HG03196 (cell line): Measurements from ENCODE around the gene DBET.
"Not testable (repeated sequence)": the region's sequence is repeated elsewhere in the genome, so short reads cannot be mapped to it uniquely, and the experiment has no call there.

ENCODE experiments used
- ATAC-seq: cut with Tn5 transposase; IDR thresholded peaks from one replicate; pipeline ENCODE4 v1.9.1; 2021; ENCODE audit not compliant: unreplicated experiment

Gene DBET

GRCh38 chr4:190064342-190064741 is at the start of gene DBET:
Gene DBET (plus strand): TSS chr4:190064502.
- ATAC-seq, result not testable (repeated sequence)

GRCh38 chr4:190014771-190015537 is 49.3 kb upstream of the DBET start:
- ATAC-seq, result peak; percentile 64

GRCh38 chr4:190015538-190016368 is 48.5 kb upstream of the DBET start:
- ATAC-seq, result no peak

- no peak for ATAC-seq
Observed at GRCh38 chr4:190016369-190017289, 47.7 kb upstream of the DBET start.

GRCh38 chr4:190017357-190018200 is 46.7 kb upstream of the DBET start:
- ATAC-seq, result no peak

- ATAC-seq, result no peak
Observed at GRCh38 chr4:190018201-190018920, 45.9 kb upstream of the DBET start.

- no peak for ATAC-seq
Observed at GRCh38 chr4:190019023-190019858, 45.1 kb upstream of the DBET start.

GRCh38 chr4:190019859-190020463 is 44.3 kb upstream of the DBET start:
- ATAC-seq, result not testable (repeated sequence)

GRCh38 chr4:190020790-190021717 is 43.2 kb upstream of the DBET start:
- ATAC-seq, result no peak

GRCh38 chr4:190021973-190022372 is 42.3 kb upstream of the DBET start:
- ATAC-seq, result not testable (repeated sequence)

- ATAC-seq, result peak; percentile 45
Observed at GRCh38 chr4:190022614-190023281, 41.6 kb upstream of the DBET start.

- ATAC-seq, result not testable (repeated sequence)
Observed at GRCh38 chr4:190027156-190027555, 37.1 kb upstream of the DBET start, which contains the start of gene FRG2. Gene FRG2 (minus strand): TSS chr4:190027256. CDS start chr4:190027204, 52 bp downstream.

- not testable (repeated sequence) for ATAC-seq
Observed at GRCh38 chr4:190031264-190031663, 33.0 kb upstream of the DBET start.

GRCh38 chr4:190037704-190038388 is 26.5 kb upstream of the DBET start:
- not testable (repeated sequence) for ATAC-seq

- ATAC-seq, result not testable (repeated sequence)
Observed at GRCh38 chr4:190040873-190041272, 23.4 kb upstream of the DBET start.

- not testable (repeated sequence) for ATAC-seq
Observed at GRCh38 chr4:190047627-190048026, 16.7 kb upstream of the DBET start.
